CD4-positive, alpha-beta memory T cell (primary cell): ENCODE data around the gene ADGRG3. TPM values are rescaled to one million over a fixed set of nuclear protein-coding genes. Genes with fewer than 3 reads are reported as not detected.

Source experiments
- CTCF ChIA-PET: fragments of 350-600 bp; sonication (Branson Sonifier 250); formaldehyde crosslinking; loops from one replicate; lab custom pipeline; 2021; ENCODE audit warnings: inconsistent platforms; ENCODE audit not compliant: partially characterized antibody; lab: Charles Lee
- POLR2A ChIA-PET: fragments of 350-600 bp; sonication (Branson Sonifier 250); formaldehyde crosslinking; loops from one replicate; lab custom pipeline; 2021; ENCODE audit not compliant: partially characterized antibody; lab: Charles Lee
- DNase-seq, 5 donors: peaks; one replicate each; pipeline versions ENCODE4 v3.0.0 to v3.0.0-alpha.2; 2020 to 2022; ENCODE audit warnings: mixed read lengths in 1 of 5
- H3K27ac ChIP-seq: one replicate; pipeline ENCODE4 v1.7.0; 2013; ENCODE audit warnings: low read depth, low read length
- H3K27me3 ChIP-seq: 2 replicates; pipeline ENCODE4 v1.7.0; 2013; ENCODE audit warnings: mild to moderate bottlenecking, low read length, moderate library complexity; ENCODE audit not compliant: insufficient read depth
- H3K36me3 ChIP-seq: 2 replicates; pipeline ENCODE4 v1.7.0; 2013; ENCODE audit warnings: mild to moderate bottlenecking, low read length, moderate library complexity; ENCODE audit not compliant: insufficient read depth
- H3K4me1 ChIP-seq: 2 replicates; pipeline ENCODE4 v1.7.0; 2013; ENCODE audit warnings: mild to moderate bottlenecking, low read length, moderate library complexity; ENCODE audit not compliant: insufficient read depth
- H3K4me3 ChIP-seq, 2 donors: one replicate each; pipeline ENCODE4 v1.7.0; 2013; ENCODE audit warnings: low read length in 2 of 2, mild to moderate bottlenecking in 1 of 2
- H3K9me3 ChIP-seq, 2 donors: one replicate each; pipeline ENCODE4 v1.7.0; 2013; ENCODE audit warnings: low read length in 2 of 2, control low read depth in 1 of 2; ENCODE audit not compliant: control insufficient read depth in 1 of 2
- H3K27ac Mint-ChIP-seq, 7 donors: one replicate each; pipeline ENCODE4 v1.8.0; 2020 to 2021; ENCODE audit warnings: mixed read lengths in 7 of 7, mild to moderate bottlenecking in 6 of 7, inconsistent platforms in 3 of 7, moderate library complexity in 3 of 7
- H3K27me3 Mint-ChIP-seq, 2 donors: one replicate each; pipeline ENCODE4 v1.8.0; 2020 to 2021; ENCODE audit warnings: mixed read lengths in 2 of 2
- H3K36me3 Mint-ChIP-seq, 2 donors: one replicate each; pipeline ENCODE4 v1.8.0; 2020 to 2021; ENCODE audit warnings: mixed read lengths in 2 of 2, inconsistent platforms in 1 of 2, mild to moderate bottlenecking in 1 of 2
- H3K4me1 Mint-ChIP-seq, 4 donors: one replicate each; pipeline ENCODE4 v1.8.0; 2020 to 2021; ENCODE audit warnings: mixed read lengths in 4 of 4, mild to moderate bottlenecking in 1 of 4
- H3K4me3 Mint-ChIP-seq, 8 donors: one replicate each; pipeline ENCODE4 v1.8.0; 2020 to 2021; ENCODE audit warnings: mixed read lengths in 8 of 8, mild to moderate bottlenecking in 7 of 8, moderate library complexity in 6 of 8, inconsistent platforms in 3 of 8
- H3K9me3 Mint-ChIP-seq, 8 donors: one replicate each; pipeline ENCODE4 v1.8.0; 2020 to 2021; ENCODE audit warnings: mixed read lengths in 8 of 8, mild to moderate bottlenecking in 5 of 8, inconsistent platforms in 3 of 8, moderate library complexity in 1 of 8
- intact Hi-C: fragments of 100-400 bp; cut with micrococcal nuclease; formaldehyde crosslinking; loops from one replicate; pipeline ENCODE4 v1.15.1; 2023
- polyA plus RNA-seq, 2 donors: library from polyadenylated mRNA; unstranded; fragments of 300-500 nt; fragmentation: Illumina TruSeq; gene quantifications; one replicate each; pipeline ENCODE4 v1.2.3, GENCODE V29; 2021
- total RNA-seq, 2 experiments: library from RNA; stranded (reverse); gene quantifications; one replicate each; pipeline ENCODE4 v1.2.3, GENCODE V29; 2021

The ADGRG3 gene
- total and polyA plus RNA-seq, 4 experiments from 2014 or later, result not detected

- H3K36me3 Mint-ChIP-seq, result no peaks in the 10 kb centered on the region
- POLR2A ChIA-PET, result no interaction called here
- no peaks in the 10 kb centered on the region for H3K9me3 Mint-ChIP-seq
- intact Hi-C loops, result no loop called here
- Histone ChIP-seq H3K36me3 (no peaks in the 10 kb centered on the region), H3K4me3 (no peak overlapping the region), H3K27me3 (no peaks in the 10 kb centered on the region), H3K27ac (no peak overlapping the region), H3K4me1 (no peaks in the 10 kb centered on the region), H3K9me3 (no peaks in the 10 kb centered on the region)
- no peak for DNase-seq
- CTCF ChIA-PET, result interaction anchor here (0.7 to 1.3 kb wide), 3 partner anchors 12 to 46 kb away, joined by 3 to 5 read pairs (median 4); no protein-coding TSS in a partner anchor
- peak overlapping the region in 1 of 7 donors; percentile 48 for H3K27ac Mint-ChIP-seq
- H3K4me3 Mint-ChIP-seq, result no peak overlapping the region
- H3K27me3 Mint-ChIP-seq, result peaks cover 0 to 6% of the 10 kb centered on the region in 2 donors
- peaks cover 0 to 4% (median 0%) of the 10 kb centered on the region in 4 donors for H3K4me1 Mint-ChIP-seq
Measured at GRCh38 chr16:57622361-57623250, 45.5 kb upstream of the ADGRG3 start.

- Mint-ChIP-seq H3K4me3 (no peak overlapping the region), H3K36me3 (no peaks in the 10 kb centered on the region), H3K4me1 (peaks cover 0 to 7% (median 0%) of the 10 kb centered on the region in 4 donors), H3K27me3 (peaks cover 2 to 6% of the 10 kb centered on the region in 2 donors), H3K27ac (peak overlapping the region in 1 of 7 donors; percentile 32), H3K9me3 (no peaks in the 10 kb centered on the region)
- H3K4me1 ChIP-seq, result peaks cover 3% of the 10 kb centered on the region
- POLR2A ChIA-PET, result no interaction called here
- intact Hi-C loops, result no loop called here
- no peak overlapping the region for H3K4me3 ChIP-seq
- H3K27ac ChIP-seq, result no peak overlapping the region
- no peaks in the 10 kb centered on the region for H3K9me3 ChIP-seq
- no peaks in the 10 kb centered on the region for H3K27me3 ChIP-seq
- CTCF ChIA-PET, result interaction anchor here (0.7 to 1.3 kb wide), 2 partner anchors 12 to 27 kb away, joined by 3 to 5 read pairs; no protein-coding TSS in a partner anchor
- no peaks in the 10 kb centered on the region for H3K36me3 ChIP-seq
- no peak for DNase-seq
Measured at GRCh38 chr16:57623251-57624043, 44.7 kb upstream of the ADGRG3 start.

- Mint-ChIP-seq H3K9me3 (no peaks in the 10 kb centered on the region), H3K4me3 (no peak overlapping the region), H3K36me3 (no peaks in the 10 kb centered on the region), H3K27me3 (peaks cover 8 to 12% of the 10 kb centered on the region in 2 donors), H3K27ac (peak overlapping the region in 2 of 7 donors; percentile 32 to 38), H3K4me1 (peaks cover 0 to 12% (median 4%) of the 10 kb centered on the region in 4 donors)
- H3K36me3 ChIP-seq, result no peaks in the 10 kb centered on the region
- DNase-seq, result no peak
- no peaks in the 10 kb centered on the region for H3K27me3 ChIP-seq
- POLR2A ChIA-PET, result no interaction called here
- intact Hi-C loops, result no loop called here
- H3K27ac ChIP-seq, result no peak overlapping the region
- H3K4me1 ChIP-seq, result peaks cover 8% of the 10 kb centered on the region
- CTCF ChIA-PET, result interaction anchor here (1.3 kb wide), 1 partner anchor 26 kb away, joined by 5 read pairs; no protein-coding TSS in a partner anchor
- no peak overlapping the region for H3K4me3 ChIP-seq
- no peaks in the 10 kb centered on the region for H3K9me3 ChIP-seq
Measured at GRCh38 chr16:57624044-57624688, 43.9 kb upstream of the ADGRG3 start.

GRCh38 chr16:57624806-57625500 lies 43.2 kb upstream of the ADGRG3 start:
- Histone ChIP-seq H3K4me1 (peaks cover 8% of the 10 kb centered on the region), H3K27ac (no peak overlapping the region), H3K9me3 (no peaks in the 10 kb centered on the region), H3K36me3 (no peaks in the 10 kb centered on the region), H3K4me3 (no peak overlapping the region), H3K27me3 (no peaks in the 10 kb centered on the region)
- no peak for DNase-seq
- Mint-ChIP-seq H3K9me3 (no peaks in the 10 kb centered on the region), H3K36me3 (no peaks in the 10 kb centered on the region), H3K4me1 (peaks cover 0 to 12% (median 4%) of the 10 kb centered on the region in 4 donors), H3K27ac (peak overlapping the region in 3 of 7 donors; percentile 26 to 59 (median 38)), H3K27me3 (peaks cover 12 to 14% of the 10 kb centered on the region in 2 donors), H3K4me3 (no peak overlapping the region)
- POLR2A ChIA-PET, result no interaction called here
- intact Hi-C loops, result no loop called here
- CTCF ChIA-PET, result no interaction called here

GRCh38 chr16:57626420-57627170 lies 41.5 kb upstream of the ADGRG3 start:
- ChIA-PET CTCF (interaction anchor here (2.0 kb wide), 1 partner anchor 23 kb away, joined by 9 read pairs; no protein-coding TSS in a partner anchor), POLR2A (no interaction called here)
- intact Hi-C loops, result no loop called here
- no peak for DNase-seq
- Mint-ChIP-seq H3K4me3 (no peak overlapping the region), H3K27me3 (peaks cover 17 to 20% of the 10 kb centered on the region in 2 donors), H3K27ac (no peak overlapping the region), H3K9me3 (no peaks in the 10 kb centered on the region), H3K36me3 (no peaks in the 10 kb centered on the region), H3K4me1 (peaks cover 0 to 12% (median 4%) of the 10 kb centered on the region in 4 donors)
- Histone ChIP-seq H3K4me1 (peaks cover 8% of the 10 kb centered on the region), H3K27me3 (no peaks in the 10 kb centered on the region), H3K4me3 (no peak overlapping the region), H3K9me3 (no peaks in the 10 kb centered on the region), H3K36me3 (no peaks in the 10 kb centered on the region), H3K27ac (no peak overlapping the region)

- Mint-ChIP-seq H3K9me3 (no peaks in the 10 kb centered on the region), H3K4me1 (peaks cover 0 to 12% (median 4%) of the 10 kb centered on the region in 4 donors), H3K27me3 (peaks cover 17 to 20% of the 10 kb centered on the region in 2 donors), H3K36me3 (no peaks in the 10 kb centered on the region), H3K4me3 (no peak overlapping the region), H3K27ac (peak overlapping the region in 1 of 7 donors; percentile 51)
- peaks cover 8% of the 10 kb centered on the region for H3K4me1 ChIP-seq
- no peaks in the 10 kb centered on the region for H3K9me3 ChIP-seq
- H3K4me3 ChIP-seq, result no peak overlapping the region
- H3K27me3 ChIP-seq, result no peaks in the 10 kb centered on the region
- ChIA-PET CTCF (interaction anchor here (2.0 kb wide), 1 partner anchor 22 kb away, joined by 9 read pairs; no protein-coding TSS in a partner anchor), POLR2A (no interaction called here)
- no peak for DNase-seq
- intact Hi-C loops, result no loop called here
- no peaks in the 10 kb centered on the region for H3K36me3 ChIP-seq
- no peak overlapping the region for H3K27ac ChIP-seq
Measured at GRCh38 chr16:57627184-57627871, 40.8 kb upstream of the ADGRG3 start.
